Right lobe of liver (tissue), 6 donors: ENCODE results near the gene MS4A6E. TPM values are rescaled to one million over a fixed set of nuclear protein-coding genes. Genes with fewer than 3 reads are reported as not detected.
A peak's percentile ranks its signal among the peaks of the same experiment; 100 is the strongest.
"Not testable (repeated sequence)": the region's sequence is repeated elsewhere in the genome, so short reads cannot be mapped to it uniquely, and the experiment has no call there.

Experiments used
- ATAC-seq, 4 donors: fragments of 200-7000 bp; cut with Tn5 transposase; one replicate each; pipeline ENCODE4 v1.9.1; 2020; ENCODE audit warnings: mild to moderate bottlenecking in 4 of 4, moderate library complexity in 4 of 4
- DNase-seq, 3 donors: peaks; one replicate each; pipeline ENCODE4 v3.0.0-alpha.2; 2020
- H3K27ac ChIP-seq, 3 donors: fragments of 200-600 bp; one replicate each; pipeline ENCODE4 v1.8.0; 2022
- H3K27me3 ChIP-seq, 2 donors: fragments of 200-600 bp; one replicate each; pipeline ENCODE4 v1.8.0; 2022
- H3K36me3 ChIP-seq, 4 donors: fragments of 200-600 bp; sonication (generic) in 1 of 4; one replicate each; pipeline versions ENCODE4 v1.5.1 to v1.8.0; 2017 to 2022; ENCODE audit warnings: control low read depth in 1 of 4
- H3K4me1 ChIP-seq, 4 donors: fragments of 200-600 bp; sonication (generic) in 1 of 4; one replicate each; pipeline versions ENCODE4 v1.5.1 to v1.8.0; 2017 to 2022; ENCODE audit warnings: control low read depth in 1 of 4
- H3K4me3 ChIP-seq, 3 donors: fragments of 200-600 bp; one replicate each; pipeline ENCODE4 v1.8.0; 2022
- H3K9me3 ChIP-seq, 4 donors: fragments of 200-600 bp; sonication (generic) in 1 of 4; one replicate each; pipeline versions ENCODE4 v1.5.1 to v1.8.0; 2017 to 2022; ENCODE audit warnings: control low read depth in 1 of 4
- POLR2A ChIP-seq: fragments of 450-650 bp; IDR thresholded peaks from one replicate; pipeline ENCODE4 v1.6.1; 2017; ENCODE audit warnings: antibody characterized with exemption, mild to moderate bottlenecking
- WGBS: methylation state at CpG from one replicate; pipeline ENCODE4 v1.1.6; 2018; ENCODE audit warnings: low coverage, low lambda C conversion rate; ENCODE audit not compliant: insufficient coverage; ENCODE audit errors: missing lambda C conversion rate; 5-methylcytosine and 5-hydroxymethylcytosine counted together
- intact Hi-C, 2 donors: fragments of 100-400 bp; cut with DNase I; formaldehyde crosslinking; loops; one replicate each; pipeline versions ENCODE4 v1.11.2 to v1.14.1; 2022
- total RNA-seq, 6 experiments: library from RNA; depleted of rRNA in 2 of 6; stranded (reverse); fragments of >200 nt in 2 of 6; fragmentation: NEBNext Ultra II Directional in 3 of 6; extraction: Animal tissue kit (Norgen Biotek cat#: 25700) in 3 of 6; gene quantifications; one replicate each; pipeline versions ENCODE4 v1.1.0 to v1.2.4, GENCODE V29; 2016 to 2023
- TF ChIP-seq, protein P1 (sequence below), 4 donors: fragments of 200-600 bp in 3 of 4; fragments of 450-650 bp in 1 of 4; IDR thresholded peaks; one replicate each; pipeline versions ENCODE4 v1.5.1 to v1.8.0; 2016 to 2022; ENCODE audit warnings: antibody characterized with exemption in 4 of 4, mild to moderate bottlenecking in 2 of 4
- donor health status: DM: no; HTN: yes; CAD: no.
- donor health status: DM: no; HTN: no; CAD: no.
- donor health status: DM: no; HTN: no; CAD: no.
- donor health status: DM: no; HTN: yes; CAD: no.
- donor health status: DM: no; HTN: yes; CAD: no.

The MS4A6E gene
- total RNA-seq, 6 experiments from 2014 or later = not detected

DNA sequence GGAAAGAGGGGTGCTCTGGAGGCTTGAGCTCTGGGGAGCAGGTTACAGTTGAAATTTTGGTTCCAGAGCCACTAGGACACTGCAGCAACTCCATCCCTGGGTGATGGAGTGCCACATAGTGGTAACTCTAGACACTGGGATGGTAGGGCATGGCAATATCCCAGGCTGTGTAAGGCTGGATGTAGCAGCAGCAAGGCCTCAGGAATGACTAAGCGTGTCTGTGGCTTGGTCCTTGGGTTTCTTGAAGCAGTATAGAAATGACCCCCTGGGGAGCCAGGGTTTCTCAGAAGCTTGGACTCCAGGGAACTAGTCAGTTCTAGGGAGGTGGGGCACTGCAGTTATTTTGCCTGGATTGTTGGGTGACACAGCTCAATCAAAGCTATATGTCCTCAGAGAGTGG lies 38.5 kb upstream of the MS4A6E start:
- intact Hi-C loops = no loop called here
- ATAC-seq (peak in 1 of 4 donors; percentile 33), DNase-seq (no peak)
- no peaks in the 10 kb centered on the region for H3K27me3 ChIP-seq
- no CpG with 5 or more reads among the region's 1 CpG for WGBS
- H3K4me1 ChIP-seq = no peaks in the 10 kb centered on the region
- H3K4me3 ChIP-seq = no peak overlapping the region
- no peak for TF ChIP-seq POLR2A
- TF ChIP-seq, protein P1, sequence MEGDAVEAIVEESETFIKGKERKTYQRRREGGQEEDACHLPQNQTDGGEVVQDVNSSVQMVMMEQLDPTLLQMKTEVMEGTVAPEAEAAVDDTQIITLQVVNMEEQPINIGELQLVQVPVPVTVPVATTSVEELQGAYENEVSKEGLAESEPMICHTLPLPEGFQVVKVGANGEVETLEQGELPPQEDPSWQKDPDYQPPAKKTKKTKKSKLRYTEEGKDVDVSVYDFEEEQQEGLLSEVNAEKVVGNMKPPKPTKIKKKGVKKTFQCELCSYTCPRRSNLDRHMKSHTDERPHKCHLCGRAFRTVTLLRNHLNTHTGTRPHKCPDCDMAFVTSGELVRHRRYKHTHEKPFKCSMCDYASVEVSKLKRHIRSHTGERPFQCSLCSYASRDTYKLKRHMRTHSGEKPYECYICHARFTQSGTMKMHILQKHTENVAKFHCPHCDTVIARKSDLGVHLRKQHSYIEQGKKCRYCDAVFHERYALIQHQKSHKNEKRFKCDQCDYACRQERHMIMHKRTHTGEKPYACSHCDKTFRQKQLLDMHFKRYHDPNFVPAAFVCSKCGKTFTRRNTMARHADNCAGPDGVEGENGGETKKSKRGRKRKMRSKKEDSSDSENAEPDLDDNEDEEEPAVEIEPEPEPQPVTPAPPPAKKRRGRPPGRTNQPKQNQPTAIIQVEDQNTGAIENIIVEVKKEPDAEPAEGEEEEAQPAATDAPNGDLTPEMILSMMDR (IDR thresholded peaks at IDR 0.05) = no peak
- H3K36me3 ChIP-seq = no peaks in the 10 kb centered on the region
- no peaks in the 10 kb centered on the region for H3K9me3 ChIP-seq
- no peak overlapping the region for H3K27ac ChIP-seq

DNA sequence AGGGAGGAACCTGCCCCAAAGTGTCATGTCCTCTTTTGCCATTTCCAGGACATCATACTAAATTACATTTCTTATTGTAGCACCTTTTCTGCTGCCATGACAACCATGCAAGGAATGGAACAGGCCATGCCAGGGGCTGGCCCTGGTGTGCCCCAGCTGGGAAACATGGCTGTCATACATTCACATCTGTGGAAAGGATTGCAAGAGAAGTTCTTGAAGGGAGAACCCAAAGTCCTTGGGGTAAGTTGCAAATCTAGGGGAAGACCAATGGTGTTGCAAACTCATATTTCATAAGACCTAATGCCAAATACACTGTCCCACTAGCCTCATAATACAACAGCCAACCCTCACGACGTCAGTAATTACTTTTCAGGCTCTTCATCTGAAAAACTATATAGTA lies 34.9 kb upstream of the MS4A6E start:
- no peak for DNase-seq
- intact Hi-C loops = no loop called here
- no peaks in the 10 kb centered on the region for H3K36me3 ChIP-seq
- no peak overlapping the region for H3K27ac ChIP-seq
- ATAC-seq = no peak
- H3K4me3 ChIP-seq = no peak overlapping the region
- no peaks in the 10 kb centered on the region for H3K4me1 ChIP-seq
- no peaks in the 10 kb centered on the region for H3K27me3 ChIP-seq
- TF ChIP-seq POLR2A = no peak
- TF ChIP-seq, protein P1 (IDR thresholded peaks at IDR 0.05) = no peak
- H3K9me3 ChIP-seq = no peaks in the 10 kb centered on the region
- 43% methylated on average over 2 of the region's 2 CpGs for WGBS

DNA sequence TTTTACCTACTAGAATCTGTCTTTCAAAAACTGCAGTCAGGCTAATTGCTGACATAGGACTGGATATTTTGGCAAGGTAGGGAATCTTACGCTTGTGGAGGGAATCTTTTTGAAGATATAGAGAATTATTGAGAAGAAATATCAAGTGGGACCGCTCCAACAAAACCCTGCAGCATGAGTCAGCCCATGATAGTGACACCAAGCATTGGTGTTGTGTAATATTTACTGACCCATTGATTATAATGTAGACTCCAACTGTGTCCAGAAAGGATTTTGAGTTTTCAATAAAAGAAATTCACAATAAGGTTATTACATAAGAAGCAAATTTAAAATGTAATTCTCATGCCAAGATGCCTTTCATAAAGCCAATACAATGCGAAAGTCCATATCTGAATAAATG lies 25.9 kb upstream of the MS4A6E start:
- no peak overlapping the region for H3K27ac ChIP-seq
- DNase-seq (no peak), ATAC-seq (peak in 3 of 4 donors; percentile 45 to 90 (median 58))
- H3K4me1 ChIP-seq = no peaks in the 10 kb centered on the region
- intact Hi-C loops = no loop called here
- no peaks in the 10 kb centered on the region for H3K27me3 ChIP-seq
- H3K9me3 ChIP-seq = no peaks in the 10 kb centered on the region
- H3K4me3 ChIP-seq = no peak overlapping the region
- H3K36me3 ChIP-seq = no peaks in the 10 kb centered on the region
- TF ChIP-seq, protein P1 (IDR thresholded peaks at IDR 0.05) = no peak
- TF ChIP-seq POLR2A = no peak
- WGBS = 45% methylated on average over 3 of the region's 3 CpGs

DNA sequence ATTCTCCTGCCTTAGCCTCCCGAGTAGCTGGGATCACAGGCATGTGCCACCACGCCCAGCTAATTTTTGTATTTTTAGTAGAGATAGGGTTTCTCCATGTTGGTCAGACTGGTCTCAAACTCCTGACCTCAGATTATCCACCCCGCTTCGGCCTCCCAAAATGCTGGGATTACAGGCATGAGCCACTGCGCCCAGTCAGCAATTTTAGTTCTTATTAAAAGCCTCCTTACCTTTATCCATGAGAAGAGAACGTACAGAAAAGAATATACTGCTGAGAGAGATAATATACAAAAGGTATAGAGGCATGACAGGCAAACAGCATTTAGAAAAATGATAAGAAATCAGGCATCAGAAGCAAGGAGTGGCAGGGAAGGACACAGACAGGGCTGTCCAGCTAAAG lies 25.2 kb upstream of the MS4A6E start:
- DNase-seq, H3K9me3 ChIP-seq, H3K36me3 ChIP-seq, H3K27me3 ChIP-seq, H3K4me3 ChIP-seq, intact Hi-C loops, ATAC-seq, H3K4me1 ChIP-seq, H3K27ac ChIP-seq: not testable (repeated sequence)
- WGBS = 72% methylated on average over 6 of the region's 6 CpGs

DNA sequence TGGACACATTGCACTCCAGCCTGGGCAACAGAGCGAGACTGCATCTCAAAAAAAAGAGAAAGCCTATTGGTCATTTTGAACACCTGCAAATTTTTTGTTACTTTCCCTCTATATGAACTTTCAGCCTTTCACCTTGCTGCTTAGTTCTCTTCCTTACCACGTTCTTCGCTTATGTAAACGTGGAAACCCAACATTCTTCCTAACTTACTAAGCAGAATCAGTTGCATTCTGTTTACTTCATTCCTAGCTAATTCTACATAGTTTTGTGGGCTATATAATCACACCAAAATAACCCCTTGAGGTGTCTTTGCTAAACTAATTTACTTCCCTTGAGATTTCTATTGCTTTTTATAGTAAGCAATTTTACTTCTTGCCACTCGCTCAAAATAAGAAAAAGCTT lies 23.4 kb upstream of the MS4A6E start:
- Histone ChIP-seq H3K4me3 (no peak overlapping the region), H3K4me1 (no peaks in the 10 kb centered on the region), H3K27ac (no peak overlapping the region), H3K27me3 (no peaks in the 10 kb centered on the region), H3K9me3 (no peaks in the 10 kb centered on the region), H3K36me3 (no peaks in the 10 kb centered on the region)
- DNase-seq (no peak), ATAC-seq (no peak)
- no peak for TF ChIP-seq POLR2A
- TF ChIP-seq, protein P1 (IDR thresholded peaks at IDR 0.05) = no peak
- 60% methylated on average over 5 of the region's 5 CpGs for WGBS
- intact Hi-C loops = no loop called here
